Neural progenitor cell (in vitro differentiated cells): ENCODE data around the gene PTPRN2. TPM values are rescaled to one million over a fixed set of nuclear protein-coding genes. Genes with fewer than 3 reads are reported as not detected.

Experiments
- DNase-seq: peaks from one replicate; pipeline ENCODE4 v3.0.0-alpha.2; 2016; ENCODE audit warnings: low spot score
- H2AFZ ChIP-seq: fragments of 200-600 bp; sonication (generic); replicated peaks from 2 replicates; pipeline ENCODE4 v1.6.1; 2016; ENCODE audit warnings: antibody characterized with exemption
- H3F3A ChIP-seq: fragments of 200-600 bp; sonication (generic); 2 replicates; pipeline ENCODE4 v1.6.1; 2016; ENCODE audit warnings: antibody characterized with exemption, low read depth
- H3K27ac ChIP-seq: fragments of 200-600 bp; sonication (generic); 2 replicates; pipeline ENCODE4 v1.5.1; 2016; ENCODE audit warnings: mild to moderate bottlenecking
- H3K27me3 ChIP-seq: fragments of 200-600 bp; sonication (generic); 2 replicates; pipeline ENCODE4 v1.6.1; 2016; ENCODE audit warnings: mild to moderate bottlenecking, moderate library complexity
- H3K36me3 ChIP-seq: fragments of 200-600 bp; sonication (generic); 2 replicates; pipeline ENCODE4 v1.5.1; 2016
- H3K4me1 ChIP-seq: fragments of 200-600 bp; sonication (generic); 2 replicates; pipeline ENCODE4 v1.6.1; 2016; ENCODE audit warnings: mixed run types
- H3K4me2 ChIP-seq: fragments of 200-600 bp; sonication (generic); 2 replicates; pipeline ENCODE4 v1.6.1; 2016
- H3K4me3 ChIP-seq: fragments of 200-600 bp; sonication (generic); 2 replicates; pipeline ENCODE4 v1.5.1; 2016
- H3K79me2 ChIP-seq: fragments of 200-600 bp; sonication (generic); 2 replicates; pipeline ENCODE4 v1.6.1; 2016; ENCODE audit warnings: low read depth
- H3K9ac ChIP-seq: fragments of 200-600 bp; sonication (generic); 2 replicates; pipeline ENCODE4 v1.6.1; 2016
- H3K9me3 ChIP-seq: fragments of 200-600 bp; sonication (generic); 2 replicates; pipeline ENCODE4 v1.5.1; 2016; ENCODE audit warnings: low read depth
- H4K20me1 ChIP-seq: fragments of 200-600 bp; sonication (generic); 2 replicates; pipeline ENCODE4 v1.6.1; 2016; ENCODE audit warnings: low read depth
- H3K27ac Mint-ChIP-seq: 3 replicates; pipeline ENCODE4 v1.8.0; 2021; ENCODE audit warnings: mixed read lengths
- H3K27me3 Mint-ChIP-seq: 2 replicates; pipeline ENCODE4 v1.8.0; 2022; ENCODE audit warnings: low read depth, mild to moderate bottlenecking, inconsistent platforms, moderate library complexity, mixed read lengths; ENCODE audit not compliant: insufficient read depth
- H3K36me3 Mint-ChIP-seq: 3 replicates; pipeline ENCODE4 v1.8.0; 2021; ENCODE audit warnings: mixed read lengths
- H3K4me1 Mint-ChIP-seq: 3 replicates; pipeline ENCODE4 v1.8.0; 2021; ENCODE audit warnings: mixed read lengths
- H3K4me3 Mint-ChIP-seq: 3 replicates; pipeline ENCODE4 v1.8.0; 2021; ENCODE audit warnings: mild to moderate bottlenecking, moderate library complexity, mixed read lengths
- H3K9me3 Mint-ChIP-seq: 3 replicates; pipeline ENCODE4 v1.8.0; 2020; ENCODE audit warnings: mixed read lengths
- CTCF ChIP-seq: fragments of 200-600 bp; sonication (generic); IDR thresholded peaks from 2 replicates; pipeline ENCODE4 v1.5.1; 2017; ENCODE audit warnings: antibody characterized with exemption, mild to moderate bottlenecking
- EZH2 ChIP-seq: fragments of 200-600 bp; sonication (generic); IDR thresholded peaks from 2 replicates; pipeline ENCODE4 v1.6.1; 2017; ENCODE audit warnings: antibody characterized with exemption, mild to moderate bottlenecking, moderate library complexity
- EZH2phosphoT487 ChIP-seq: fragments of 200-600 bp; sonication (generic); IDR thresholded peaks from 2 replicates; pipeline ENCODE4 v1.6.1; 2017; ENCODE audit warnings: antibody characterized with exemption
- total RNA-seq: library from RNA; depleted of rRNA; stranded (reverse); fragments of >200 nt; gene quantifications from 2 replicates; pipeline ENCODE4 v1.2.3, GENCODE V29; 2015; ENCODE audit warnings: low replicate concordance

Gene PTPRN2
- total RNA-seq, 1 donor from 2014 or later: 3.0 TPM

DNA sequence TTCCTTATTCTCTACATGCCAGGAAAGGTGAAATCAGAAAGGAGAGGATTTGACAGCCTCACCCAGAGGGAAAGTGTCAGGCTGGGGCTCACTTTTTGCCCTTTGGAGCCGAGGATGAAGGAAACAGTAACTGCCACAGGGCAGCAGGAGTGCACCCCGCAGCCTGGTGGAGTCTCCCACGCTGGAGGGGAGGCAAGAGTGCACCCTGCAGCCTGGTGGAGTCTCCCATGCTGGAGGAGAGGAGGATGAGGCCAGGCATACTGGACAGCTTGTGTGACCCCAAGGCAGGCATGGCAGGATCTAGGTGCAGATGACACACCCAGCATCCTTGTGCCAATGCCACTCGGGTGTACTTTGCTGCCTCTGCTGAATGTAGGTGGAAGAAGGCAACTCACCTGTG, 766.8 kb downstream of the PTPRN2 start:
- Histone ChIP-seq H3K4me3 (no peak overlapping the region), H3K79me2 (no peaks in the 10 kb centered on the region), H3K27ac (no peak overlapping the region), H3K9ac (no peak overlapping the region), H3F3A (peaks cover 4% of the 10 kb centered on the region), H3K9me3 (no peaks in the 10 kb centered on the region), H3K27me3 (no peaks in the 10 kb centered on the region), H3K36me3 (no peaks in the 10 kb centered on the region), H4K20me1 (no peaks in the 10 kb centered on the region), H3K4me1 (peaks cover 18% of the 10 kb centered on the region), H3K4me2 (no peak overlapping the region), H2AFZ (no peak overlapping the region)
- Mint-ChIP-seq H3K36me3 (no peaks in the 10 kb centered on the region), H3K27me3 (peaks cover 5% of the 10 kb centered on the region), H3K27ac (no peak overlapping the region), H3K9me3 (peaks cover 3% of the 10 kb centered on the region), H3K4me3 (no peak overlapping the region), H3K4me1 (peaks cover 27% of the 10 kb centered on the region)
- TF ChIP-seq EZH2: no peak
- no peak for TF ChIP-seq CTCF
- TF ChIP-seq EZH2phosphoT487: no peak
- no peak for DNase-seq

- H3K36me3 Mint-ChIP-seq: no peaks in the 10 kb centered on the region
- H3K27ac Mint-ChIP-seq: no peak overlapping the region
- Histone ChIP-seq H3F3A (peaks cover 4% of the 10 kb centered on the region), H3K9ac (no peak overlapping the region), H3K36me3 (no peaks in the 10 kb centered on the region), H4K20me1 (no peaks in the 10 kb centered on the region), H2AFZ (no peak overlapping the region), H3K4me2 (no peak overlapping the region), H3K9me3 (no peaks in the 10 kb centered on the region), H3K4me3 (no peak overlapping the region), H3K79me2 (no peaks in the 10 kb centered on the region), H3K4me1 (peaks cover 18% of the 10 kb centered on the region), H3K27me3 (no peaks in the 10 kb centered on the region), H3K27ac (no peak overlapping the region)
- peaks cover 32% of the 10 kb centered on the region for H3K4me1 Mint-ChIP-seq
- H3K27me3 Mint-ChIP-seq: peaks cover 5% of the 10 kb centered on the region
- TF ChIP-seq CTCF (no peak), EZH2 (no peak), EZH2phosphoT487 (no peak)
- DNase-seq: peak; percentile 36
- H3K9me3 Mint-ChIP-seq: peaks cover 3% of the 10 kb centered on the region
- no peak overlapping the region for H3K4me3 Mint-ChIP-seq
Observed at GRCh38 chr7:157819455-157819807, 768.2 kb downstream of the PTPRN2 start.

- Histone ChIP-seq H3K4me2 (no peak overlapping the region), H3K4me3 (no peak overlapping the region), H3K9me3 (no peaks in the 10 kb centered on the region), H3K36me3 (no peaks in the 10 kb centered on the region), H3K27me3 (no peaks in the 10 kb centered on the region), H3K27ac (no peak overlapping the region), H3K9ac (no peak overlapping the region), H3K79me2 (no peaks in the 10 kb centered on the region), H3F3A (peaks cover 4% of the 10 kb centered on the region), H4K20me1 (no peaks in the 10 kb centered on the region), H3K4me1 (peaks cover 18% of the 10 kb centered on the region), H2AFZ (no peak overlapping the region)
- no peak for TF ChIP-seq CTCF
- no peak for TF ChIP-seq EZH2phosphoT487
- TF ChIP-seq EZH2: no peak
- Mint-ChIP-seq H3K9me3 (peaks cover 3% of the 10 kb centered on the region), H3K4me1 (peaks cover 32% of the 10 kb centered on the region), H3K27ac (no peak overlapping the region), H3K36me3 (no peaks in the 10 kb centered on the region), H3K4me3 (no peak overlapping the region), H3K27me3 (peaks cover 5% of the 10 kb centered on the region)
- DNase-seq: no peak
Observed at GRCh38 chr7:157818701-157819454, 768.7 kb downstream of the PTPRN2 start.
